Activated CD4-positive, alpha-beta T cell treated with anti-CD3 and anti-CD28 coated beads, Interleukin-2, Interleukin-4, amounts not matched to agents 100 ng/mL and 50 ng/mL, durations not matched to agents 16 hours and 8 hours (primary cell): ENCODE measurements around the gene NCF4.
A peak's percentile ranks its signal among the peaks of the same experiment; 100 is the strongest.

Experiments
- DNase-seq: peaks from one replicate; pipeline ENCODE4 v3.0.0-alpha.2; 2020; ENCODE audit warnings: low spot score

NCF4 gene

GRCh38 chr22:36894266-36894665 lies 33.5 kb downstream of the NCF4 start:
- DNase-seq: no peak

DNA sequence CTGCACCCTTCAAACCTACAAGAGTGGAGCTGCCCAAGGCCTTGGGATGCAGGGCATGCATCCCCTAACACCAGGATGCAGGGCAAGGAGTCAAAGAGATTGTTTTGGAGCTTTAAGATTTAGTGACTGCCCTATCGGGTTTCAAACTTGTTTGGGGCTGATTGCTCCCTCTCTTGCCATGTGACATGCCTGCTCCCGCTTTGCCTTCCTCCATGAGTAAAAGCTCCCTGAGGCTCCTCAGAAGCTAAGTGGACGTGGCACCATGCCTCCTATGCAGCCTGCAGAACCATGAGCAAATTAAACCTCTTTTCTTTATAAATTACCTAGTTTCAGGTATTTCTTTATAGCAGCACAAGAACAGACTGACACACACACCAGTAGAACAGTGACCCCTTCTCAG lies 36.8 kb downstream of the NCF4 start:
- DNase-seq: no peak

DNA sequence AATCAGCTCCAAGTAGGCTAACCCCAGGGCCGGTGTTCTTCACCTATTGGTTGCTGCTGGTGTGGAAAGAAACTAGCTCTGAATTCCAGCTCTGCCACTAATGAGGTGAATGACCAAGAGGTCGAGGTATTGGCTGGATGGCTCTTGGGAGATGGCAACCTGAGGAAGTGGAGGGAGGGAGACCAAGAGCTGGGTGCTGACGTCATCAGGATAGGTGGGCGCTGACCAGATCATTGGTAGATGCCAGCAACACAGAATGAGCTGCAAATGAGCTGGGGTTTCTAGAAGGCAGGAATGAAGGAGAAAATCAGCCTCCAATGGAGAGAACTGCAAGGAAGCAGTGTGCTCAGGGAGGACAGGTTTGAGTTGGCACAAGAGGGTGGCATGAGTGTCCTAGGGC lies 37.9 kb downstream of the NCF4 start:
- DNase-seq: no peak

GRCh38 chr22:36899498-36899897 lies 38.7 kb downstream of the NCF4 start:
- no peak for DNase-seq

GRCh38 chr22:36900225-36900624 lies 39.4 kb downstream of the NCF4 start:
- no peak for DNase-seq

GRCh38 chr22:36900880-36901279 lies 40.1 kb downstream of the NCF4 start:
- DNase-seq: no peak

GRCh38 chr22:36901411-36902142 lies 40.8 kb downstream of the NCF4 start:
- DNase-seq: peak; percentile 58

DNA sequence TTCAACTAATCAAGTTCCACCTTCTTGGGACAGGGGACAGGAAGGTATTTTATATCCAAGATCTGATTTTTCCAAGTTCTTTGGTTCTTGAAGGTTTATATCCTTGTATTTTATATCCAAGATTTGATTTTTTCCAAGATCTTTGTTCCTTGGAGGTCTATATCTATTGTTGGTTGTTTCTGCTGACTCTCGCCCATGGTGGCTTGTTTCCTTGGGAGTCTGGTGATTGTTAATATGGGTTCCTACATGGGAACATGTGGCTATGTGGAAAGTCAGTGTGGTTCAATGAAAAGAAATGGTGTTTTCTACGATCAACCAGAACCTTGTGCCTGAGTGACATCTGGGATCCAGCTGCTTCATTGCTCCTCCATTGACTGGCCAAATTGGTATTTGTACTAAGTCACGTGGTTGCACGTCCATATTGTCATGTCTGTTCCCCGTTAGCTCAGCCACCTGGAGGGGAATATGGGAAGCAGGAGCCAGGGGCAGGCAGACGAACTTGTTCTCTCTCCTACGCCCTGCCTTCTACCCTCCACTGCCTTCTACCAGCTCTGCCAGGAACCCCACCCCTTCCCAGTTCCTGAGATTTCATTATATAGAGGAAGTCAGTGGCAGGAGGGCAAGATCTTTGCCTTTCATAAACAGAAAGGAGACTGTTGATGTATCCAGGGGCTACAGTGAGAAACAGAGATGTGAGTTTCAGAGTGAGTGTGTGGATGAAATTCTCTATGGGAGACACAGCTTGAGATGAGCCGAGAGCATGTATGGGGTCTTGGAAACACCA lies 41.5 kb downstream of the NCF4 start:
- DNase-seq: no peak

DNA sequence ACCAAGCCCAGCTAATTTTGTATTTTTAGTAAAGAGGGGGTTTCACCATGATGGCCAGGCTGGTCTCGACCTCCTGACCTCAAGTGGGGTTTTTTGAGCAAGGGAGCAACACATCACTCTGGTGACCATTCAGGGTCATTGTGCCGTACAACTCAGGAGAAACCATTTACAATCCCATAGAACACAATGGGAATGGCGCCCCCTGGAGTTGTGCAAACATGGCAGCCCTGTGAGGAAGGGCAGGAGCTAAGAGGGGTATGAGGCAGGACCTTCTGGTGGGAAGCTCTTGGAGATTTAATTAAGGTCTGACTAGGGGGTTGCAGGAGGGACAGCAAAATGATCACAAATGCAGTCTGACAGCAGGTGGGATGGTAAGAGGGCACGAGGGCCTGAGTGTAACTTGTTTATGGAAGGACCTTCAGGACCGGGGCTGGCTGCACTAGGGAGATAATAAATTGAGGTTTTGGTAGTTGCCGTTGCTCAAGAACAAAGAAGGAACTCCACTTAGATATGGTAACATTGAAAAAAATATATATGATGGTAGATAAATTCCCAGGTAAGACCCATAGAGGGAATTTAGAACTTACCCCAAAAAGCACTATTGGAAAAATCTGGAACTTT lies 43.6 kb downstream of the NCF4 start:
- DNase-seq: no peak

DNA sequence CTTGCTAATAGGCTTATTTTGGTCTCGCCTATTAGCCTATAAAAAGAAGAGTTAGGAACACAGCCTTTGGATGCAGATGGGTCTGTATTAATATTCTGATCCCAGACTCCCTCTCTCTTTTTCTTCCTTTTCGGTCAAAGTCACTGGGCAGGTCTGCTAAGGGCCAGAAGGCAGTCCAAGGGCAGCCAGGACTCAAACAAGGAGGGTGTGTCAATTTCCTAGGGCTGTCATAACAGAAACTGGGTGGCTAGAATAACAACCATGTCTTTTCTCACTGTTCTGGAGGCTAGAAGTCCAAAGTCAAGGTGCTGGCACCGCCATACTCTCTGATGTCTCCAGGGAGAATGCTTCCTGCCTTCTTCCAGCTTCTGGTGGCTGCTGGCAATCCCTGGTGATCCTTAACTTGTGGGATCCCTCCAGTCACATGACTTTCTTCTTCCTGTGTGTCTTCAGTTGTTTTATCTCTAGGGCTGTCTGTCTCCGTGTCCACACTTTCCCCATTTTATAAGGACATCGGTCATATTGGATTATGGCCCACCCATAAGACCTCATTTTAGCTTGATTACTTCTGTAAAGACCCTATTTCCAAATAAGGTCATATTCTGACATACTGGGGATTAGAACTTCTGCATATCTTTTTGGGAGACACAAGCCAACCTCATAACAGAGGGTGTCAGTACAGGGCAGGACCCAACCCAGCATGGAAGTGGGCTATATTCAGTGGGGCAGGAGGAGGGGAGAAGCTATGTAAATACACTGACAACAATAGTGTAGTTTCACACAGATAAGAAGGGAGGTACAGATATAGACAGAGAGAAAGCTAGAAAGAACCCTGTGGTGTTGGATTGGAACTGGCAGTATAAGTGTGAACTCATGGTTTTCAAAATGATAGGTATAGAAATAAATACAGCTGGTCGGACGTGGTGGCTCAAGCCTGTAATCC lies 46.7 kb downstream of the NCF4 start:
- DNase-seq: no peak

DNA sequence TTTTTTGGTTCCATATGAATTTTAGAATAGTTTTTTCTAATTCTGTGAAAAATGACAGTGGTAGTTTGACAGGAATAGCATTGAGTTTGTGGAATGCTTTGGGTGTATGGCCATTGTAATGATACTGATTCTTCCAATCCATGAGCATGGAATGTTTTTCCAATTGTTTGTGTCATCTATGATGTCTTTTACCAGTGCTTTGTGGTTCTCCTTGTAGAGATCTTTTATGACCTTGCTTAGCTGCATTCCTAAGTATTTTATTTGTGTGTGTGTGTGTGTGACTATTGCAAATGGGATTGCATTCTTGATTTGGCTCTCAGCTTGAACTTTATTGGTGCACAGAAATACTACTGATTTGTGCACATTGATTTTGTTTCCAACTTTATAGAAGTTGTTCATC lies 49.7 kb downstream of the NCF4 start:
- DNase-seq: no peak

DNA sequence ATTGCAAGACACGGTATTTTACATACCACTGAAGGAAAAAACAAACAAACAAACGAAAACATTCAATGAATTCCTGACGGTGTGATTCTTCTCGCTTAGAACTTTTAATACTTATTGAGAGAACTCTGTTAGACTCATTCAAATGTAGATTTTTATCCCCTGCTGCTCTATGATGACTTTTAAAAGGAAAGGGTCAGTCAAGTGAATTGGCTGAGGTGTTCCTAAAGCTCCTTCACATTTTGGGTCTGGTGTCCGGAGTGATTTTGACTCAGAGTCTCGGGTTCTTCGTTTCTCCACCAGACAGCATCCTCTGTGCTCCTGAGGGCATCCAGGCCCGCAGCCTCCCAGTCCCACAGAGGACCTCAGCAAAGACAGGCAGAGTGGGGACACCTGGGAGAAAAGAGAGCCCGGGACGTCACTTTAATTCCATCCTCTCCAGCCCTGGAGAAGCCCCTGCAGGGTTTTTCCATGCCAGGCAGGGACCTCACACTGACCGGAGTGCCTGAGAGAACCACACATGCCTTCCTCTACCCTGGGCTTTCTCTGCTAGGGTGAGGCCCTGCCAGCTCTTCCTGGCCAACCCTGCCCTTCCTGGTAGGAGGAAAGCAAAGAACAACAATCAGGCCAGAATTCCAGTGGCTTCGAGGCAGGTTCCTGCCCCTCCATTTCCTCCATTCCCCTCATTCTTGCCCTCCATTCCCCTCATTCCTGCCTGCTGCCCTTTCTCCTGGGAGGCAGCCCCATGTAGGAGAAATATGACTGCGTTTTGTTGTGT lies 51.3 kb downstream of the NCF4 start:
- no peak for DNase-seq

DNA sequence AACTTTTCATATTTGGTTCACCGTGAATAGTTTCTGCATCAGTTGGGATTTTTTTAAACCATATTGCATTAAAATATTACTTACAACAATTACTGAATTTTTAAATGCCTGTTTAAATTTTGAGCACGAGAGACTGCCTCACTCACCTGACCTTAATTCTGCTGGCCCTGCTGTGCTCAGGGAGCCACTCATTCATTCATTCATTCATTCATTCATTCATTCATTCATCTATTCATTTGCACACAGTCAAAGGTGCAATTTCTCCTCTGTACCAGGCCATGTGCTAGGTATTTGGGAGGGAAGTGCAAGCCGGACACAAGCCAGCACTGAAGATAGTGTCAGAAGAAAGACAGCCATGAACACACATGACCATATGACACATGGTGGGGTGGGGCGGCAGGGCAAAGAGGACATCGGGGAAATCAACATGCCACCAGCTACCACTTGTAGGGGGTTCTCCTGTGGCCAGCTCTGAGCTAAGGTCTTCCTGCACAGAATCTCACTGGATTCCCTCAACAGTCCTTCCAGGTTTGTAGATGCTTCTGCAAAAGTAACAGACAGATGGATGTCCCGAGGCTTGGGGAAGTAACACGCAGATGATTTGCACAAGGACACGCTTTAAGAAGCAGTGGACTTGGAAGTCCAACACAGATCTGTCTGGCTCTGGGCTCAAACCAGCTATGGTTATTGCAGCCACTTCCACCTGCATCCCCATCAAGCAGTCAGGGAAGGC lies 52.1 kb downstream of the NCF4 start:
- no peak for DNase-seq

- no peak for DNase-seq
These were observed 52.9 kb downstream of the NCF4 start, which contains the start of gene CSF2RB for GRCh38 chr22:36913427-36914389. TSS of gene CSF2RB (plus strand) at chr22:36913628. CDS start at chr22:36922208, 8,580 bp downstream.

- no peak for DNase-seq
These were observed 53.6 kb downstream of the NCF4 start for GRCh38 chr22:36914390-36914752.

GRCh38 chr22:36916034-36916433 lies 55.2 kb downstream of the NCF4 start:
- no peak for DNase-seq

GRCh38 chr22:36918586-36919284 lies 57.9 kb downstream of the NCF4 start:
- no peak for DNase-seq

DNA sequence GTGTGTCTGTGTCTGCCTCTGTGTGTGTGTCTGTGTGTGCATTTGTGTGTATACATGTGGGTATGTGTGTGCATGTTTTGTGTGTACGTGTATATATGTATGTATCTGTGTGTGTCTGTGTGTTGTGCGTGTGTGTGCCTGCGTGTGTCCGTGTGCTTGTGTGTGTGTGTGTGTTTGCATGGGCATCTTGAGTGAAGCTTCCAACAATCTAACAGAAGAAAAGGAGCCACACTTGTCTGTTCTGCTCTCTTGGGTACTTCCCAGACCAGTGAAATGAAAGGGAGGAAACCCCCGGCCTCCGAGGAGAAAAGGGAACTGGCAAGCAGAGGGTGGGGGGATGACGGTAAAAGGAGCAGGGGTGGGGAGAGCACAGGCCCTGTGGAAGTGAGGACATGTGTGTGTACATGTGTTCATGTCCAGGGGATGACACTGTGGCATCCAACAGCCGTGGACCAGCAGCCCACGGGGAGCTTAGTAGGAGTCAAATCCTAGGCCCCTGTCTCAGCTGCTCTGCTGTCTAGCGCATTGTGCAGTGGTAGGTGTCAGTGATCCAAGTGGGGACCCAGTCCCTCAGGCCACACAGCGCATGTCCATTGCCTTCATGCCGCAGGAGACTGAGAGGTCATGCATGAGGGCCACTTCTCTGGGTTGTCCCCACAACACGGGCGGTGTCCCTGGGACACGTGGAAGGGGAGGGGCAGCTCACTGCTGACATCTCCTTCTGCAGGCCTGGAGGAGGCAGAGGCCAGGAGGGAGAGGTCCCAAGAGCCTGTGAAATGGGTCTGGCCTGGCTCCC lies 60.7 kb downstream of the NCF4 start:
- DNase-seq: no peak
